SK-N-SH (cell line): ENCODE measurements around the gene ZNF280C. TPM values are rescaled to one million over a fixed set of nuclear protein-coding genes. Genes with fewer than 3 reads are reported as not detected.

Source experiments
- CTCF ChIA-PET: fragments of 300-600, 350-600 bp; formaldehyde crosslinking; extraction: SDS; loops from one replicate; lab custom pipeline; 2021; lab: Yijun Ruan, JAX
- POLR2A ChIA-PET: fragments of 350-600 bp; sonication (Branson Sonifier 250); formaldehyde crosslinking; extraction: SDS; loops from one replicate; lab custom pipeline; 2020; ENCODE audit warnings: antibody characterized with exemption, inconsistent platforms; lab: Yijun Ruan, JAX
- DNase-seq: peaks from one replicate; pipeline ENCODE4 v3.0.0; 2012
- H2AFZ ChIP-seq: fragments of 200-600 bp; sonication (generic); 2 replicates; pipeline ENCODE4 v1.8.1; 2016; ENCODE audit warnings: antibody characterized with exemption, mild to moderate bottlenecking, low read depth
- H3F3A ChIP-seq: fragments of 200-600 bp; sonication (generic); replicated peaks from 2 replicates; pipeline ENCODE3; 2016; ENCODE audit warnings: antibody characterized with exemption, mild to moderate bottlenecking; ENCODE audit not compliant: insufficient read depth
- H3K27ac ChIP-seq, 2 experiments: fragments of 200-500 bp in 1 of 2; fragments of 200-600 bp in 1 of 2; sonication (Bioruptor generic) in 1 of 2; sonication (generic), shearing (Covaris generic) in 1 of 2; 2 replicates each; pipeline versions ENCODE4 v1.5.1 to v1.6.1; 2014 to 2016; ENCODE audit warnings: low read depth in 2 of 2, inconsistent platforms in 1 of 2, low read length in 1 of 2, mild to moderate bottlenecking in 1 of 2, mixed read lengths in 1 of 2
- H3K27me3 ChIP-seq: fragments of 200-600 bp; sonication (generic), shearing (Covaris generic); 2 replicates; pipeline ENCODE4 v1.6.1; 2016; ENCODE audit warnings: mixed run types; ENCODE audit not compliant: insufficient read depth
- H3K36me3 ChIP-seq, 2 experiments: fragments of 200-500 bp in 1 of 2; fragments of 200-600 bp in 1 of 2; sonication (Bioruptor generic) in 1 of 2; sonication (generic) in 1 of 2; replicated peaks in 1 of 2; 2 replicates each; pipeline versions ENCODE3 to v1.5.1; 2014 to 2016; ENCODE audit warnings: low read length in 1 of 2, mild to moderate bottlenecking in 1 of 2; ENCODE audit not compliant: insufficient read depth in 2 of 2, control insufficient read depth in 1 of 2
- H3K4me1 ChIP-seq, 2 experiments: fragments of 200-500 bp in 1 of 2; fragments of 200-600 bp in 1 of 2; sonication (Bioruptor generic) in 1 of 2; sonication (generic), shearing (Covaris generic) in 1 of 2; 2 replicates each; pipeline versions ENCODE4 v1.5.1 to v1.6.1; 2014 to 2016; ENCODE audit warnings: low read depth in 1 of 2, low read length in 1 of 2, mixed run types in 1 of 2; ENCODE audit not compliant: insufficient read depth in 2 of 2, control insufficient read depth in 1 of 2
- H3K4me2 ChIP-seq: fragments of 200-600 bp; sonication (generic), shearing (Covaris generic); 2 replicates; pipeline ENCODE4 v1.6.1; 2017; ENCODE audit warnings: mixed run types
- H3K4me3 ChIP-seq, 2 experiments: fragments of 200-500 bp in 1 of 2; fragments of 200-600 bp in 1 of 2; sonication (Bioruptor generic) in 1 of 2; sonication (generic), shearing (Covaris generic) in 1 of 2; 2 replicates each; pipeline versions ENCODE4 v1.5.1 to v1.8.1; 2014 to 2016; ENCODE audit warnings: low read depth in 2 of 2, inconsistent platforms in 1 of 2, low read length in 1 of 2, mild to moderate bottlenecking in 1 of 2, mixed read lengths in 1 of 2, moderate library complexity in 1 of 2
- H3K79me2 ChIP-seq: fragments of 200-600 bp; sonication (generic); 2 replicates; pipeline ENCODE4 v1.8.1; 2017; ENCODE audit warnings: mild to moderate bottlenecking; ENCODE audit not compliant: insufficient read depth
- H3K9ac ChIP-seq: fragments of 200-600 bp; sonication (generic); 2 replicates; pipeline ENCODE4 v1.6.1; 2017; ENCODE audit warnings: mixed run types
- H3K9me2 ChIP-seq: fragments of 200-600 bp; sonication (generic); 2 replicates; pipeline ENCODE4 v1.6.1; 2017; ENCODE audit warnings: mixed run types
- H3K9me3 ChIP-seq: fragments of 200-600 bp; sonication (generic); 2 replicates; pipeline ENCODE4 v1.6.1; 2017; ENCODE audit warnings: mixed run types, mild to moderate bottlenecking, moderate library complexity
- H4K20me1 ChIP-seq: fragments of 200-600 bp; sonication (generic); 2 replicates; pipeline ENCODE4 v1.6.1; 2017; ENCODE audit warnings: mild to moderate bottlenecking, mixed run types; ENCODE audit not compliant: insufficient read depth
- EZH2phosphoT487 ChIP-seq: fragments of 200-600 bp; sonication (generic); IDR thresholded peaks from 2 replicates; pipeline ENCODE4 v1.6.1; 2017; ENCODE audit warnings: low read depth, mixed run types, mild to moderate bottlenecking, antibody characterized with exemption, moderate library complexity, borderline replicate concordance
- GABPA ChIP-seq: IDR thresholded peaks from 2 replicates; pipeline ENCODE4 v1.4.0; 2012; ENCODE audit warnings: low read depth, mild to moderate bottlenecking
- GATA2 ChIP-seq: sonication (generic); formaldehyde crosslinking; IDR thresholded peaks from 2 replicates; pipeline ENCODE4 v1.5.0; 2020; ENCODE audit warnings: mild to moderate bottlenecking, missing genetic modification reagents
- JUND ChIP-seq: IDR thresholded peaks from 2 replicates; pipeline ENCODE4 v1.4.0; 2012
- MAX ChIP-seq: IDR thresholded peaks from 2 replicates; pipeline ENCODE4 v1.4.0; 2012; ENCODE audit warnings: low read depth
- MEF2A ChIP-seq: IDR thresholded peaks from 2 replicates; pipeline ENCODE4 v1.4.0; 2012; ENCODE audit warnings: low read depth, borderline replicate concordance
- MXI1 ChIP-seq: IDR thresholded peaks from 2 replicates; pipeline ENCODE4 v1.6.1; 2012; ENCODE audit warnings: mild to moderate bottlenecking, low read depth, low read length, improper control_type of control experiment
- NRF1 ChIP-seq: IDR thresholded peaks from 2 replicates; pipeline ENCODE4 v1.6.1; 2012; ENCODE audit warnings: low read depth, mild to moderate bottlenecking, low read length
- POLR2AphosphoS5 ChIP-seq: IDR thresholded peaks from 2 replicates; pipeline ENCODE4 v1.6.1; 2012; ENCODE audit warnings: low read depth, low read length
- RCOR1 ChIP-seq: fragments of 150-350 bp; IDR thresholded peaks from 2 replicates; pipeline ENCODE4 v1.6.1; 2017; ENCODE audit warnings: antibody characterized with exemption, low read length
- RFX5 ChIP-seq: IDR thresholded peaks from 2 replicates; pipeline ENCODE4 v1.6.1; 2012; ENCODE audit warnings: mild to moderate bottlenecking, improper control_type of control experiment, low read length
- RXRA ChIP-seq: IDR thresholded peaks from 2 replicates; pipeline ENCODE4 v1.4.0; 2012; ENCODE audit warnings: low read depth, mild to moderate bottlenecking, borderline replicate concordance
- SIN3A ChIP-seq: IDR thresholded peaks from 2 replicates; pipeline ENCODE4 v1.6.1; 2012; ENCODE audit warnings: low read depth, mild to moderate bottlenecking, low read length, moderate library complexity, borderline replicate concordance
- SMC3 ChIP-seq: IDR thresholded peaks from 2 replicates; pipeline ENCODE4 v1.6.1; 2012; ENCODE audit warnings: low read depth, low read length, improper control_type of control experiment
- TAF1 ChIP-seq: IDR thresholded peaks from 2 replicates; pipeline ENCODE4 v1.6.1; 2012; ENCODE audit warnings: low read depth, mild to moderate bottlenecking, low read length, moderate library complexity, borderline replicate concordance
- TCF12 ChIP-seq: IDR thresholded peaks from 2 replicates; pipeline ENCODE4 v1.4.0; 2012
- USF1 ChIP-seq: IDR thresholded peaks from 2 replicates; pipeline ENCODE4 v1.4.0; 2012; ENCODE audit warnings: low read depth, borderline replicate concordance
- ZBTB33 ChIP-seq: IDR thresholded peaks from 2 replicates; pipeline ENCODE4 v1.4.0; 2012; ENCODE audit warnings: low read depth, borderline replicate concordance
- WGBS: methylation state at CpG from one replicate; pipeline ENCODE4 v1.1.6; 2017; ENCODE audit warnings: low lambda C conversion rate; 5-methylcytosine and 5-hydroxymethylcytosine counted together
- polyA plus RNA-seq, 3 experiments: library from polyadenylated mRNA; depleted of rRNA; stranded (reverse); fragments of >200 nt; gene quantifications; 2 replicates each; pipeline ENCODE4 v1.2.3, GENCODE V29; 2012

Gene ZNF280C
- polyA plus RNA-seq, 1 of the 3 experiments (the other 2 are of a cell fraction), result 2.7 TPM

- Histone ChIP-seq H3K9ac (no peak overlapping the region), H3K9me2 (no peaks in the 10 kb centered on the region), H2AFZ (no peak overlapping the region), H3K36me3 (peaks cover 3 to 5% of the 10 kb centered on the region in 2 experiments), H3K4me2 (no peak overlapping the region), H3K27me3 (no peaks in the 10 kb centered on the region; the same call in 1 of the 2 replicates), H3K4me3 (no peak overlapping the region), H3K27ac (no peak overlapping the region), H4K20me1 (no peaks in the 10 kb centered on the region), H3K9me3 (no peaks in the 10 kb centered on the region), H3F3A (peaks cover 15% of the 10 kb centered on the region), H3K79me2 (no peaks in the 10 kb centered on the region; the same call in 1 of the 2 replicates), H3K4me1 (no peaks in the 10 kb centered on the region; a peak in 1 of 4 replicates)
- no peak for DNase-seq
- CTCF ChIA-PET, result interaction anchor here (1.0 kb wide), 1 partner anchor 14 kb away, joined by 3 read pairs; no protein-coding TSS in a partner anchor
- 48% methylated on average over 6 of the region's 6 CpGs for WGBS
- no peak for TF ChIP-seq NRF1
- TF ChIP-seq RXRA, result no peak
- TF ChIP-seq SMC3, result no peak
- POLR2A ChIA-PET, result no interaction called here
Observed at GRCh38 chrX:130247996-130248395, 20.7 kb downstream of the ZNF280C start.

- no peaks in the 10 kb centered on the region for H3K79me2 ChIP-seq
- H3K4me3 ChIP-seq, result no peak overlapping the region
- no peak overlapping the region for H2AFZ ChIP-seq
- CTCF ChIA-PET, result no interaction called here
- H4K20me1 ChIP-seq, result no peaks in the 10 kb centered on the region
- no peaks in the 10 kb centered on the region; the same call in 1 of the 2 replicates for H3K27me3 ChIP-seq
- 45% methylated on average over 2 of the region's 2 CpGs for WGBS
- no peak overlapping the region for H3K4me2 ChIP-seq
- H3K36me3 ChIP-seq, result peaks cover 3 to 10% of the 10 kb centered on the region in 2 experiments
- no peaks in the 10 kb centered on the region for H3K9me2 ChIP-seq
- no peak for TF ChIP-seq TAF1
- no peak for TF ChIP-seq MEF2A
- TF ChIP-seq USF1, result no peak
- no peak for TF ChIP-seq TCF12
- no peak for TF ChIP-seq RCOR1
- no peak for TF ChIP-seq SIN3A
- no peak for TF ChIP-seq MXI1
- no peak for TF ChIP-seq SMC3
- TF ChIP-seq JUND, result no peak
- no peak for TF ChIP-seq POLR2AphosphoS5
- TF ChIP-seq EZH2phosphoT487, result no peak
- no peak for TF ChIP-seq GATA2
- no peak for TF ChIP-seq ZBTB33
- TF ChIP-seq GABPA, result no peak
- no peak for TF ChIP-seq RFX5
- TF ChIP-seq MAX, result no peak
- H3K9me3 ChIP-seq, result no peaks in the 10 kb centered on the region
- no peak for DNase-seq
- H3K27ac ChIP-seq, result peak overlapping the region in 1 of 2 experiments; percentile 59; a peak in 2 of 4 replicates
- H3K9ac ChIP-seq, result no peak overlapping the region
- H3K4me1 ChIP-seq, result no peaks in the 10 kb centered on the region; a peak in 1 of 4 replicates
- POLR2A ChIA-PET, result no interaction called here
- H3F3A ChIP-seq, result peaks cover 15% of the 10 kb centered on the region
Observed at GRCh38 chrX:130246084-130246483, 22.6 kb downstream of the ZNF280C start.
